PFSK-1 (cell line): Measurements from ENCODE around the gene ZNF24.

Experiments used
- FOXP2 ChIP-seq: optimal IDR thresholded peaks from 2 replicates; pipeline ENCODE3; 2011; ENCODE audit warnings: borderline replicate concordance, control low read depth, inconsistent platforms; ENCODE audit not compliant: insufficient read depth; ENCODE audit errors: extremely low read length, extremely low read depth
- POLR2AphosphoS5 ChIP-seq: IDR thresholded peaks from 2 replicates; pipeline ENCODE4 v1.6.1; 2012; ENCODE audit warnings: low read depth, mild to moderate bottlenecking, control low read depth, low read length, moderate library complexity
- TAF1 ChIP-seq: IDR thresholded peaks from 2 replicates; pipeline ENCODE4 v1.6.1; 2012; ENCODE audit warnings: low read length, control low read depth, borderline replicate concordance; ENCODE audit not compliant: insufficient read depth
- TF ChIP-seq, protein P1 (sequence below), 2 experiments: IDR thresholded peaks; 2 replicates each; pipeline versions ENCODE4 v1.6.1 to v1.8.0; 2011 to 2012; ENCODE audit warnings: low read depth in 2 of 2, low read length in 2 of 2, control low read depth in 1 of 2, inconsistent platforms in 1 of 2, mild to moderate bottlenecking in 1 of 2, moderate library complexity in 1 of 2; ENCODE audit not compliant: insufficient read depth in 1 of 2

DNA sequence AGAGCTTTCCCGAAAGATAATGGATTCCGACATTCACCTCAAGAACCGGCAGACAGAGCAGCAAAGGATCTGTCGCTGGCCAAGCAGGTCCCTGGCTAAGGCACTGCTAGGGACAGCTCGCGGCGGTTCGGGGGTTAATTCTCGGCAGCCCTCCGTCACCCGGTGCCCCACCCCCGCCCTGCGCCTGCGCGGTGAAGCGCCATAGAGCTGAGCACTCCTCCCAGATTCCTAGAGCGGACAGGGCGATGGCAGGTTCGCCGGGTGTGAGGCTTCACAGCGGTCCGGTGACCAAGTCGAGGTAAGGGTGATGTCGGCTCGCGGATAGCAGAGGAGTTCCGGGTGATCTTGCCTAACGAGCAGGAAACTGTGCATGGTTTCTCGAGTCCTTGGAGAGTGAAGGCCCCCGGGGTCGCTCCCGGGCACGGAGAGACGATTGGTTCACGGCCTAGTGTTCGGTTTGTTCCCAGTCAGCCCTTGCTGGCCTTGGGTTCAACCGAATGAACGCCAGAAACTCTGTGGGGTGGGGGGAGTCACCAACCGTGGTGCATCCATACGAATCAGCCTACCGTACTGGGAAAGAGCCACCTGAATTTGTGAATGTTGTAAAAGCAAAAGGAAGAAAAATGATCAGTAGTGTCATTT, 54.0 kb downstream of the ZNF24 start, which contains the start of gene ZSCAN30:
- TF ChIP-seq, protein P1, sequence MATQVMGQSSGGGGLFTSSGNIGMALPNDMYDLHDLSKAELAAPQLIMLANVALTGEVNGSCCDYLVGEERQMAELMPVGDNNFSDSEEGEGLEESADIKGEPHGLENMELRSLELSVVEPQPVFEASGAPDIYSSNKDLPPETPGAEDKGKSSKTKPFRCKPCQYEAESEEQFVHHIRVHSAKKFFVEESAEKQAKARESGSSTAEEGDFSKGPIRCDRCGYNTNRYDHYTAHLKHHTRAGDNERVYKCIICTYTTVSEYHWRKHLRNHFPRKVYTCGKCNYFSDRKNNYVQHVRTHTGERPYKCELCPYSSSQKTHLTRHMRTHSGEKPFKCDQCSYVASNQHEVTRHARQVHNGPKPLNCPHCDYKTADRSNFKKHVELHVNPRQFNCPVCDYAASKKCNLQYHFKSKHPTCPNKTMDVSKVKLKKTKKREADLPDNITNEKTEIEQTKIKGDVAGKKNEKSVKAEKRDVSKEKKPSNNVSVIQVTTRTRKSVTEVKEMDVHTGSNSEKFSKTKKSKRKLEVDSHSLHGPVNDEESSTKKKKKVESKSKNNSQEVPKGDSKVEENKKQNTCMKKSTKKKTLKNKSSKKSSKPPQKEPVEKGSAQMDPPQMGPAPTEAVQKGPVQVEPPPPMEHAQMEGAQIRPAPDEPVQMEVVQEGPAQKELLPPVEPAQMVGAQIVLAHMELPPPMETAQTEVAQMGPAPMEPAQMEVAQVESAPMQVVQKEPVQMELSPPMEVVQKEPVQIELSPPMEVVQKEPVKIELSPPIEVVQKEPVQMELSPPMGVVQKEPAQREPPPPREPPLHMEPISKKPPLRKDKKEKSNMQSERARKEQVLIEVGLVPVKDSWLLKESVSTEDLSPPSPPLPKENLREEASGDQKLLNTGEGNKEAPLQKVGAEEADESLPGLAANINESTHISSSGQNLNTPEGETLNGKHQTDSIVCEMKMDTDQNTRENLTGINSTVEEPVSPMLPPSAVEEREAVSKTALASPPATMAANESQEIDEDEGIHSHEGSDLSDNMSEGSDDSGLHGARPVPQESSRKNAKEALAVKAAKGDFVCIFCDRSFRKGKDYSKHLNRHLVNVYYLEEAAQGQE (IDR thresholded peaks at IDR 0.05; ENCODE audit: insufficient read depth in 1 of 2, low read depth in 2 of 2, low read length in 2 of 2): peak; percentile 29 to 61; a peak in 1 of 4 replicates
- TF ChIP-seq POLR2AphosphoS5: peak; percentile 92
- TF ChIP-seq TAF1: peak; percentile 96
- TF ChIP-seq FOXP2: peak; percentile 80
